Measurements from ENCODE around the gene YEATS2.
"Not testable (repeated sequence)": the region's sequence is repeated elsewhere in the genome, so short reads cannot be mapped to it uniquely, and the experiment has no call there.

YEATS2 gene

DNA sequence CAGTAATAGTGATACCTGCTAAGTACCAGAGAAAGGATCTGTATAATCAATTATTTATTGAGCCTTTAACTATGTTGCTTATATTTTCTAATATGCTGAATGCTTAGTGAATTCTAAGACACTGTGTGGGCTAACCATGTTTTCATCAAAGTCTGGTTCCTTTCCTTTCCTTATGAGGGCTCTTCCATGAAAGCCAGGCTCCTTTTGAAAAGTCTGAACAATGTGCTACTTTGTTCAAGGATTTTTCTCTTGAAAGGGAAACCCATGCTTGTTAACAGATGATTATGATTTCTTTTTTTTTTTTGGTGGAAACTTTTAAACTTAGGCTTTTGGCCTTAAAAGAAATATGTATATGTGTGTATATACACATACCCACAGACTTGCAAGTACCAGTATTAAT lies 17.0 kb downstream of the YEATS2 start:
- no peak for DNase-seq (ENCODE audit: low read depth)

DNA sequence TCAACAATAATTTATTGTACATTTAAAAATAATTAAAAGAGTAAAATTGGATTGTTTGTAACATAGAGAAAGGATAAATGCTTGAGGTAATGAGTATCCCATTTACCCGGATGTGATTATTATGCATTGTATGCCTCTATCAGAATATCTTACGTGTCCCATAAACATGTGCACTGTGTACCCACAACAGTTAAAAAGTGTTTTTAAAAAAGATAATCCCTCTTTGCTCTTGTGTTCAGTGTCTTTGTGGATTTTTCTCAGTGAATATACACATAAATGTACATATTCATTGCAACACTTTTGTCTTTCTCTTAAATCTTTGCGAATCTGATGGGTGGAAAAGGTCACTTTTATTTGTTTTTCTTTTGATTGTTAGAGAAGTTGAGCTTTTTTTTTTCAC lies 20.4 kb downstream of the YEATS2 start:
- DNase-seq (ENCODE audit: low read depth): no peak

DNA sequence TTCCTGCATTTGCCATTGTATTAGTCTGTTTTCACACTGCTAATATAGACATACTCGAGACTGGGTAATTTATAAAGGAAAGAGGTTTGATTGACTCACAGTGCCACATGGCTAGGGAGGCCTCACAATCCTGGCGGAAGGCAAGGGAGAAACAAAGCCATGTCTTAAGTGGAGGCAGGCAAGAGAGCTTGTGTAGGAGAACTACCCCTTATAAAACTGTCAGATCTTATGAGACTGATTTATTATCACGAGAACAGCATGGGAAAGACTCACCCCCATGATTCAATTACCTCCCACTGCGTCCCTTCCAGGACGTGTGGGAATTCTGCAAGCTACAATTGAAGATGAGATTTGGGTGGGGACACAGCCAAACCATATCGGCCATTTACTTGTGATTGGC lies 27.8 kb downstream of the YEATS2 start:
- no peak for DNase-seq (ENCODE audit: low read depth)

DNA sequence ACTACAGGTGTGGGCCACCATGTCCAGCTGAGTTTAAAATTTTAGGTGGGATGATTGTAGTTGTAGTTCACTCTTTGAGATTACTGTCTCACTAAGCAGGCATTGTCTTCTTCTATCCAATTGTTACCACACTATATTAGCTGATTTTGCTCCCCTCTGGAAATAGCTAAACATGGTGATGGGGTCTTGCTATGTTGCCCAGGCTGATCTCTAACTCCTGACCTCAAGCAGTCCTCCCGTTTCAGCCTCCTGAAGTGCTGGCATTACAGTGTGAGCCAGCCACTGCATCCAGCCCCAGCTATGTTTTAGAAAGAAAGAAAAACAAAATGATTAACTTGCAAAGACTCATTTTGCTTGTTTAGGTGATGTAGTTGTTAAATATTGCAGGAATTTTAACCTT lies 30.6 kb downstream of the YEATS2 start:
- no peak for DNase-seq (ENCODE audit: low read depth)

DNA sequence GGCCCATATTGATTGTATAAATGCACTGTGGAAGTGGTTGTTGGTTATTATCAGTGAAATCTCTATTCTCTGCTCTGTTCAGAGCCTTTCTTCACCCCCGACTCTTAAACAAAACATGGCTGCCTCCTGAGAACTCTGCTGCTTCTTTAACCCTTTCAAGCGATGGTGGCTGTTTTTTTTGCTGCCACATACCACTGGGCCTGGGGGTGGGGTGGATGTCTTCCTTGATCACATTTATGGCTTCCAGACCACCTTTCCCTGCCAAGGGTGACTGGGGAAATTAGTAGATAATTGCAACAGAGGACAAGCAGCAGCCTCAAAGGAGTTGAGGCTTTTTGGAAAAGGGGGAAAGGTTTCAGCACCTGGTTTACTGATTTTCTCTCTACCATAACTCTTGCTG lies 32.8 kb downstream of the YEATS2 start:
- no peak for DNase-seq (ENCODE audit: low read depth)

DNA sequence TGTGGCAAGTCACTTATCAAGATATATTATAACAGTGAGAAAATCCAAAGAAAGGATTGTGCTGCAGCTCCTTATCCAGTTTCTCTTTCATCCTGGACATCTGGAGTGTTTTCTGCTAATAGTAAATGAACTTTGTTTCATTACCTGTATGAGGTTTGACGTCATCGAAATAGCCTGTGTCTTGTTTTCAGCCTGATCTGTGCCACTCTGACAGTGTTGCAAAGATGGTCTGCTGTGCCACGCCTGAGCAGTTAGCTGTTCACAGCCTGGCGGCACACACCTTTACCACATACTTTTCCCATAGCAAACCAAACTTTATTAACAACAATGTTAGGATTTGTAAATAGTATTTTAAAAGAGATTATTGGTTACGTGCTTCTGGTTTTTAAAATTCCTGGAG lies 34.0 kb downstream of the YEATS2 start:
- DNase-seq (ENCODE audit: low read depth): no peak

DNA sequence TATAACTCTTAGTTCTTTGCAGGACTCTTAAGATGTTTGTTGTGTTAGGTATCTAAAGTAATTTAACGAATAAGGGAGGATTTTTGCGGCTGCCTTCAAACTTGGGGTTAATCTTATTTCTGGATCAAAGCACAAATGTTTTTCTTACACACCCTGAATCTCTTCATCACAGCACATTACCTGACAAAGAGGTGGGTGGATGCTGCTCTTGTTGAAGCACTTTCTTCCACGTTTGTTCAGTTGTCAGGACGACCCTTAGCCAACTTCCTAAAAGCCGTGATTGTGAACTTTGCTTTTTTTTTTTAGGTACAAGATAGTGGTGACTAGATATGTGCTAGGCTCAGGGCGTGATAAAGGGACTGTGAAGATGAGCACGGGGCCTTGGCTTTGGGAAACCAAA lies 36.0 kb downstream of the YEATS2 start:
- DNase-seq (ENCODE audit: low read depth): no peak

DNA sequence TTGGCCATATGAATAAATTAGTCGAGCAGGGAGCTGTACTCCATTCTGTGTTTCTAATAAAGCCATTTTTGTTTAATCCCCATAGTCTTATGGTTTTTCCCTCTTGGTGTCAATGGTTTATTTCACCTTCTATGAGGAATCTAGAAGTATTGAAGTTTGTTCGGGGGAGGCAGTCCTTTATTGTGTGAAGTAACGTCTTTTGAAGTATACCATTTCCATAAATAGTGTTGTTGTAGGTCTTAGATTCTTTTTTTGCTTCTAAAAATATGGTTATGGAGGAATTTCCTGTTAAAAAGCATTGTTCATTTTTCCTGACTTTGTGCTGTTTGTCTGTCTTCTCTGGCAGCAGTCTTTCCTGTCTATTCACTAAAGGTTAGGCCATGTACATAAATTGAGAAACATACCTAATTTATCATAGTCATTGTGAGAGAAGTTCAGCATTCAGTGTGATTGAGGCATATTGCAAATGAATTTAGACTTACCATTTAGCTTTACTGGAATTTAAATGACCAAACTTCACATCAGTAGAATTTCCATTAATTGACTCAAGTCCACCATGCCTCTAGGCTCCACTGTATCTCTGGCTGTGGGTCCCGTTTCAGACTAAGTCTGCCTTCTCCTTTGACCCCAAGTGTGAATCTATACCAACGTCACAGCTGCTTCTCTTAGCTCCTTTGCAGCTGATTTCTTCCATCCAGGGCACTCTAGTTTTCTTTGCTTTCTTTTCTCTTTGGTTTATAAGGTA lies 37.3 kb downstream of the YEATS2 start:
- no peak for DNase-seq (ENCODE audit: low read depth)

DNA sequence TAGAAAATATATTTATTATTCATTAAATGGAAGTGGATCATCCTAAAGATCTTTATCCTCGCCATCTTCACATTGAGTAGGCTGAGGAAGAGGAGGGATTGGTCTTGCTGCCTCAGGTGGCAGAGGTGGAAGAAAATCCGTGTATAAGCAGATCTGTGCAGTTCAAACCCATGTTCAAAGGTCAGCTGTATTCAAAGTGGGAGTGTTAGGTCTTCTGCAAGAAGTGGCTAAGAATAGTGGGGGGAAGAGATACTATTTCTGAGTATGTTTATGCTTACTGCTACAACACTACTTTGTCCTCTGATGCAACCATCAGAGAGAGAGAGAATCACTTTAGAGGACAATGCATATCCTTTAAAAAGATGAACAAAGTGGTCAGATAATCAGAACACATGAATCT lies 39.5 kb downstream of the YEATS2 start:
- no peak for DNase-seq (ENCODE audit: low read depth)

DNA sequence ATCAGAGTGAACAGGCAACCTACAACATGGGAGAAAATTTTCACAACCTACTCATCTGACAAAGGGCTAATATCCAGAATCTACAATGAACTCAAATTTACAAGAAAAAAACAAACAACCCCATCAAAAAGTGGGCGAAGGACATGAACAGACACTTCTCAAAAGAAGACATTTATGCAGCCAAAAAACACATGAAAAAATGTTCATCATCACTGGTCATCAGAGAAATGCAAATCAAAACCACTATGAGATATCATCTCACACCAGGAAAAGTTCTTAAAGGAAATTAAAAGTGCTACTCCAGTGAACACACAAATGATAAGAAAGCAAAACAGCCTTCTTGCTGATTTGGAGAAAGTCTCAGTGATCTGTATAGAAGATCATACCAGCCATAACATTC lies 42.6 kb downstream of the YEATS2 start:
- DNase-seq (ENCODE audit: low read depth): not testable (repeated sequence)

DNA sequence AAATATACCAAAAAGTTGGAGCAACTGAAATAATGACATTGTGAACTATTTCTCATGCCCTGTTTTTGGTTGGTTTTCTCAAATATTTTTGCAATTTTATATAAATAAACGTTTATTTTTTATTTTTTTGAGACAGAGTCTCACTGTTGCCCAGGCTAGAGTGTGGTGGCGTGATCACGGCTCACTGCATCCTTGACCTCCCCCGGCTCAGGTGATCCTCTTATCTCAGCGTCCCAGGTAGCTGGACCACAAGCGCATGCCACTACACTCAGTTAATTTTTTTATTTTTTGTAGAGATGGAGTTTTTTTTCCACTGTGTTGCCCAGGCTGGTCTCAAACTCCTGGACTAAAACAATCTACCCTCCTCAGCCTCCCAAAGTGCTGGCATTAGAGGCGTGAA lies 45.6 kb downstream of the YEATS2 start:
- no peak for DNase-seq (ENCODE audit: low read depth)

DNA sequence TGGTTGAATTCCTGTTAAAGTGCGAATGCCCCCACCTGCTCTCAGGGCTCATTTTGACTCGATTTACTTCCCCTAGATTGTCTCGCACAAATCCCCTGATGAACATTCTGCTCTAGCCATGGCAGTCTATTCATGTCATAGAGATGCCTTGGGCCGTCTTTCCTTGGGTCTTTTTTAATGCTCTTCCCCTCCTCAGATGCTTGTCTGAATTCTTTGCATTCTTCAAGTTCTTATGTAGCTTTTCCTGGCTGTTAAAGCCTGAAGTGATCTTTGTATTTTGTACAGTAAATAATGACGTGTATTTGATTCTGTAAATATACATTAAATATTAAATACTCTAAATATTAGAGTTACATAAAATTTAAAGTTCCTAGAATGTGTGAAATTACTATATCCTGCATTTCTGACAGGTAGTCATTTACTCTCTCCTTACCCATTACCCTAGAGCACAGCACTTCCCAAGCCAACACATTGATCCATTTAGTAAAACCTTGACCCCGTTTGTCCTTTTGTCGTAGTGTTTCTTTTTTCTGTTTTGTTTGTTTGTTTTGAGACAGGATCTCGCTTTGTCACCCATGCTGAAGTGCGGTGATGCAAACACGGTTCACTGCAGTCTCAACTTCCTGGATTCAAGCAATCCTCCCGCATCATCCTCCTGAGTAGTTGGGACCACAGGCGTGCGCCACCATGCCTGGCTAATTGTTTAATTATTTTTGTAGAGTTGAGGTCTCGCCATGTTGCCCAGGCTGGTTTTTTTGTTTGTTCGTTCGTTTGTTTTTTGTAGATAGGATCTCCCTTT lies 47.9 kb downstream of the YEATS2 start:
- no peak for DNase-seq (ENCODE audit: low read depth)

DNA sequence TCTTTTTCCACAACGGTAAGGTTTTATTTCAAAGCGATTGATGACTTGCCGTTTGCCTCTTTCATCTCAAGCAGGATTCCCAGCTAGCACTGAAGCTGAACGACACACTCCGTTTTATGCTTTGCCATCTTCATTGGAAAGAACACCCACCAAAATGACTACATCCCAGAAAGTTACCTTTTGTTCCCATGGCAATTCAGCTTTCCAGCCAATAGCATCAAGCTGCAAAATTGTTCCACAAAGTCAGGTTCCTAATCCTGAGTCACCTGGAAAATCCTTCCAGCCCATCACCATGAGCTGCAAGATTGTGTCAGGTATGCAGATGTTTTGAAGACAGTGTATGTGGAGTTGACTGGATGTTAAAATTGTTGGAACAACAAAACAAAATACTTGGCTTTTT lies 56.5 kb downstream of the YEATS2 start:
- DNase-seq (ENCODE audit: low read depth): no peak

DNA sequence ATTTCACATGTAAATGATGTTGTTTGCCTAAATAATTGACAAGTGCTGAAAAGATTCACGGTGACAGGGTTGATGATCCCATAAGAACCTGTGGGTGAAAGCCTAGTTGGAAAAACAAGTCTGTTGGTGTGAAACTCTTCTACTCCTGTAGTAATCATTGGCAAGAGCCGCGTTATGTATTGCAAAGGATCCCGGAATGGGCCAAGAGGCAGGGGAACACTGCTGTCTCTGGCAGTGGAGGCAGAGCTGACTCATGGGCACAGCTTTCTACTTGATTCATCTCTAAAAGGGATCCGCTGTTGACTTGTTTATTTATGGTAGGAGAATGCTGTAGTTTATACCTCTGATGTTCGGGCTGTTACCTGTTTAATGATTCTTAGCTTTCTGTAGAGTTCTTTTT lies 64.7 kb downstream of the YEATS2 start:
- no peak for DNase-seq (ENCODE audit: low read depth)

DNA sequence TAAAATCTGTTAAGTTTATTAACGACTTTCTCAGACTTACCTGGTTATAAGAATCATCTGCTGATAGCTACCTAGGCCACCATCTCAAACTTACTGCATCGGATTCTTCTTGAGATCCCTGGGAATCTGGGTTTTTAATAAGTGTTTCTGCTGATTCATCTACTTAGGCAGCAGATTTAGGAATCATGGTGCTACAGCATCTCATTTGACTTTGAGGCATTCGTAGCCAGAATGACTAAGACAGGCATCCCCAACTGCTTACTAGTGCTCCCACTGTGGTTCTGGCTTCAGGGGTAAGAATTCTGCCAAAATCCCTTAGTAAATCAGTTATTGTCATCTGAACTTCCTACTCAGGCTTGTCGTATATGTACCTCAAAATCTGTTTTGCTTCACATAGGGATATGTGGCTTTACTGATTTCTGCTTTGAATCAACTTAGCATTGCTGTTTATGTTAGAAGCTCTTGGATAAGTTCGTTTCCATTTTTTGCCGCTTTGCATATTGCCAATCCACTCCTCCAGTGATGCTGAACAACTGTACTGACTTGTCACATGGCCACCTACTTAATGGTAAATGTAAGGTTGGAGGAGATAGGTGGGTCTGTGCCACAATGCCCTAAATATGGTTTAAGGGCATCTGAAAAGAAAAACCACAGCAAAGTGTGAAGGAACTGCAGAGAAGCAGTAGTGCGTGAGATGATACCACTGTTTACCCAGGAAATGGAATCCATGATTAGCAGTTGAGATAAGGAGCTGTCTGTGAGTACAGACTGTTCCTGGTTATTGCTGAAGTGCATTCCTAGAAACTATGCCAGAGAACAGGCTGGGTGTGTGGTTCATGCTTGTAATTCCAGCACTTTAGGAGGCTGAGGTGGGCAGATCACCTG lies 67.5 kb downstream of the YEATS2 start:
- no peak for DNase-seq (ENCODE audit: low read depth)

DNA sequence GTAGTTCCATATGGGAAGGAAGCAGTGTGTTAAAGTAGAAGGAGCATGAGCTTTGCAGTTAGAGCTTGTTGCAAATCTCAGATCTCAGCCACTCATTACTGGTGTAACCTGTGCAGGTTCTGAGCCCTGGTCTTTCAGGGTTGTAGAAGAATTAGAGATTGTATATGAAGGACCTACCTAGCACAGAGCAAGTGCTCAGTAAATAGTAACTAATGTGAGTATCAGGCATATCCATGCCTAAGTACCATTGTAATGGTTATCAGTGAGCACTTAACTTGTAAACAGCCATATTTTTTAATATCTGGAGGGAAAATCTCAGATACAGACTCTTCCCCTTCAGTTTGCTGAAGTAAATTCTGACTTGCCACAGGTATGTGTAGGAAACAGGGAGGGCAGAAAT lies 68.5 kb downstream of the YEATS2 start:
- no peak for DNase-seq (ENCODE audit: low read depth)

DNA sequence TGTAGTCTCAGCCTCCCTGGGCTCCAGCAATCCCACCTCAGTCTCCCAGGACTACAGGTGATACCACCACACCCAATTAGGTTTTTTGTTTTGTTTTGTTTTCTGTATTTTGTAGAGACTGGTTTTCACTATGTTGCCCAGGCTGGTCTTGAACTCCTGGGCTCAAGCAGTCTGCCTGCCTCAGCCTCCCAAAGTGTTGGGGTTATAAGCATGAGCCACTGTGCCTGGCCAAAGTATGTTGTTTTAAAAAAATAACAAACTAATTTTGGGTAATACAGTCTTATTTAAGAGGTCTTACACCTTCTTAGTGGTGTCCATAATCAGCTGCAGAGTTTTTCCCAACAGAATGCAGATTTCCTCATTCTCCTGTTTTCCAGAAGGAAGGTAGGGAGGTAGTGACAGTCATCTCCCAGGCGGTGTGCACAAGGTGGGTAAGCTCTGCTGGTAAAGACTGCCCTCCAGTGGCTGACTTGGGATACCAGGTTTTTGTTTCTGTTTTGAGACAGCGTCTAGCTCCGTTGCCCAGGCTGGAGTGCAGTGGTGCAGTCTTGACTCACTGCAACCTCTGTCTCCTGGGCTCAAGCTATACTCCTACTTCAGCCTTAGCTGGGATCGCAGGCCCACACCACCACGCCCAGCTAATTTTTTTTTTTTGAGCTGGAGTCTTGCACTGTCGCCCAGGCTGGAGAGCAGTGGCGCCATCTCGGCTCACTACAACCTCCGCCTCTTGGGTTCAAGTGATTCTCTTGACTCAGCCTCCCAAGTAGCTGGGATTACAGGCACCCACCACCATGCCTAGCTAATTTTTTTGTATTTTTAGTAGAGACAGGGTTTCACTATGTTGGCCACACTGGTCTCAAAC lies 69.4 kb downstream of the YEATS2 start:
- peak; percentile 44 for DNase-seq (ENCODE audit: low read depth)

DNA sequence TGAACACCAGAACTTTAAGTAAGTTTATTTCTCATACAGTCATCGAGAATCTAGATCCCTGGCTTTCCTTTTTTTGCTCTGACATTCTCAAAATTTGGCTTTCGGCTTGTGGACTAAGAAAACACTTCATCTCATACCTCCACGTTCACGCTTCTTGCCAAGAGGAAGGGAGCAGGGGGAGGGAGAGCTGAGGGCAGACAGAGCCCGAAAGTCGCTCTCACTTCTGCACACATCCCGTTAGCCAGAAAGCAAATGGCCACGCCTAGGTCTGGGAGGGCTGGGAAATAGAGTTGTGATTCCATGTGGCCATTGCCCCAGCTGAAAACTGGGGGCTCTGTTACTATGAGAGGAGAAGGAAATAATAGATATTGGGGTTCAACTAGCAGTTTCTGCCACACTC lies 70.5 kb downstream of the YEATS2 start:
- no peak for DNase-seq (ENCODE audit: low read depth)

DNA sequence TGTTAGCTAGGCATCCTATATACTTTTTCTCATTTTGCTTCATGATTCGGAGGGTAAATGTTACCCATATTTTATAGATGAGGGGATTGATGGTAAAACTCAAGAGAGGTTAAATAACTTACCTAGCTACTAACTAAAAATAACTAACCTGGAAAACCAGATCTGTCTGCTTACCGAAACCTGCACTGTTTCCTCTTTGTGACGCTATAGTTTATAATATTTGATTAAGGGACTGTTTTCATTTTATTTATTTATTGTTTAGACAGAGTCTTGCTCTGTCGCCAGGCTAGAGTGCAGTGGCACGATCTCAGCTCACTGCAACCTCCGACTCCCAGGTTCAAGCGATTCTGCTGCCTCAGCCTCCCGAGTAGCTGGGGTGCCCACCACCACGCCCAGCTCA lies 71.9 kb downstream of the YEATS2 start:
- no peak for DNase-seq (ENCODE audit: low read depth)

DNA sequence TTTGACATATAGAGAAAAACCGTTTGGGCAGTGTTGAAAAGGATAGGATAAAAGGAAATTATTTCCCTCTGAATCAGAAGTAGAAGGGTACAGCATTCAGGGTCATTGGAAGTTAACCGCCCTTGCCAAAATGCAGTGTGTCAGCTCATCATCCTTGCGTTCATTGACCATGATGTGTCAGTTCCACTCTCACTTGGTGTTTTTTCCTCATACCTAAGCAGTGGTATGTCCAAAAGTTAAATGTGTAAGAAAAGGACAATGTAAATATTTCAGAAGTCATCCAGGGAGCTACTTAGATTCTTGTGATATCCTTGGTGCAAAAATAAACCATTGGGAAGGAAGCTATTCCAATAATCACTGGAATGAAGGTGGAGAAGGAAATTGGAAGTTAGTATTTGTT lies 77.0 kb downstream of the YEATS2 start:
- DNase-seq (ENCODE audit: low read depth): no peak

DNA sequence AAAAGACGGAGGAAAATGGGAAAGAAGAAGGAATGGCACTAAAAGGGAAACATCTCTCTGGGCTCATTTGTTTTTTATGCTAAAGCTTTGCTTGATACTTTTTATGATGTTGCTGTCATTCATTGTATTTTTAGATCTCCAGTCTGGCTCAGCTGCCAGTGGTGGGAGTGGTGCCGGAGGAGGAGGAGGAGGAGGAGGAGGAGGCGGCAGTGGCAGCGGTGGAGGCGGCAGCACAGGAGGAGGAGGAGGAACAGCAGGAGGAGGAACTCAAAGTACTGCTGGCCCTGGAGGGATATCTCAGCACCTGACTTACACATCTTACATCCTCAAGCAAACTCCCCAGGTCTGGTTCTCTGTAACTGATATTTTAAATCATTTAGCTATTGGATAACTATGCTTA lies 78.2 kb downstream of the YEATS2 start:
- DNase-seq (ENCODE audit: low read depth): no peak

DNA sequence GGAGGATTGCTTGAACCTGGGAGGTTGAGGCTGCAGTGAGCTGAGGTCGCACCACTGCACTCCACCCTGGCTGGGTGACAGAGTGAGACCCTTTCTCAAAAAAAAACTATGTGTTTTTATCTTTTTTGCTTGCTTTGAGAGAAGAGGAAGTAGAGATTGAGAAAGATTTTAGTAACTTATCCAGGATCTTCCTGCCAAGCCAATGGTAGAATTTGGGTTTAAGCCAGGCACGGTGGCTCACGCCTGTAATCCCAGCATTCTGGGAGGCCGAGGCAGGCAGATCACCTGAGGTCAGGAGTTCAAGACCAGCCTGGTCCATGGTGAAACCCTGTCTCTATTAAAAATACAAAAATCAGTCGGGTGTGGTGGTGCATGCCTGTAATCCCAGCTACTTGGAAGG lies 78.9 kb downstream of the YEATS2 start:
- DNase-seq (ENCODE audit: low read depth): not testable (repeated sequence)

Measured in stimulated activated CD8-positive, alpha-beta memory T cell treated with anti-CD3 and anti-CD28 coated beads, Interleukin-4, amount 100 ng/mL, for 24 hours (primary cell).